ENCODE measurements around the gene POLR3E. TPM values are rescaled to one million over a fixed set of nuclear protein-coding genes. Genes with fewer than 3 reads are reported as not detected.

POLR3E gene
- total and polyA plus RNA-seq, 2 donors (not counting 1 experiment from before 2014, with no cell fraction given) = 97.1 to 98.4 TPM

GRCh38 chr16:22352140-22352539 is 54.9 kb downstream of the POLR3E start:
- H3K79me2 ChIP-seq (ENCODE audit: control insufficient read depth, insufficient read depth, low read length) = no peaks in the 10 kb centered on the region
- intact Hi-C loops (cut with micrococcal nuclease) = no loop called here
- no peaks in the 10 kb centered on the region for H4K20me1 ChIP-seq (ENCODE audit: control insufficient read depth, insufficient read depth, low read length, poor library complexity, severe bottlenecking)
- WGBS (ENCODE audit: insufficient coverage) = 100% methylated on average over 3 of the region's 6 CpGs
- DNase-seq = no peak
- TF ChIP-seq, protein P1, sequence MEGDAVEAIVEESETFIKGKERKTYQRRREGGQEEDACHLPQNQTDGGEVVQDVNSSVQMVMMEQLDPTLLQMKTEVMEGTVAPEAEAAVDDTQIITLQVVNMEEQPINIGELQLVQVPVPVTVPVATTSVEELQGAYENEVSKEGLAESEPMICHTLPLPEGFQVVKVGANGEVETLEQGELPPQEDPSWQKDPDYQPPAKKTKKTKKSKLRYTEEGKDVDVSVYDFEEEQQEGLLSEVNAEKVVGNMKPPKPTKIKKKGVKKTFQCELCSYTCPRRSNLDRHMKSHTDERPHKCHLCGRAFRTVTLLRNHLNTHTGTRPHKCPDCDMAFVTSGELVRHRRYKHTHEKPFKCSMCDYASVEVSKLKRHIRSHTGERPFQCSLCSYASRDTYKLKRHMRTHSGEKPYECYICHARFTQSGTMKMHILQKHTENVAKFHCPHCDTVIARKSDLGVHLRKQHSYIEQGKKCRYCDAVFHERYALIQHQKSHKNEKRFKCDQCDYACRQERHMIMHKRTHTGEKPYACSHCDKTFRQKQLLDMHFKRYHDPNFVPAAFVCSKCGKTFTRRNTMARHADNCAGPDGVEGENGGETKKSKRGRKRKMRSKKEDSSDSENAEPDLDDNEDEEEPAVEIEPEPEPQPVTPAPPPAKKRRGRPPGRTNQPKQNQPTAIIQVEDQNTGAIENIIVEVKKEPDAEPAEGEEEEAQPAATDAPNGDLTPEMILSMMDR (IDR thresholded peaks at IDR 0.05) = no peak
- no peak for TF ChIP-seq EZH2 (IDR thresholded peaks at IDR 0.05; ENCODE audit: borderline replicate concordance, insufficient read depth, low read depth, low read length, poor library complexity, severe bottlenecking)
- POLR2A ChIA-PET = no interaction called here
- H3K27ac ChIP-seq (ENCODE audit: low read length in 2 of 2) = no peak overlapping the region
- no peak for ATAC-seq (ENCODE audit: low read depth)
- no peaks in the 10 kb centered on the region for H3K27me3 ChIP-seq (replicated peaks in 1 of 4; ENCODE audit: control extremely low read depth in 1 of 4, control insufficient read depth in 3 of 4, insufficient read depth in 4 of 4, low read length in 3 of 4)
- Mint-ChIP-seq H3K4me1 (peaks cover 17% of the 10 kb centered on the region), H3K27me3 (no peaks in the 10 kb centered on the region), H3K4me3 (no peak overlapping the region), H3K27ac (no peak overlapping the region), H3K9me3 (ENCODE audit: insufficient read depth) (no peaks in the 10 kb centered on the region)
- H3K4me3 ChIP-seq (ENCODE audit: control extremely low read depth in 1 of 5, extremely low read depth in 1 of 5, insufficient read depth in 1 of 5, low read depth in 2 of 5, low read length in 4 of 5) = no peak overlapping the region
- peaks cover 0 to 12% of the 10 kb centered on the region in 2 experiments for H3K36me3 ChIP-seq (replicated peaks in 1 of 2; ENCODE audit: control extremely low read depth in 1 of 2, control insufficient read depth in 1 of 2, extremely low read depth in 1 of 2, insufficient read depth in 2 of 2, low read length in 1 of 2)
- no peak overlapping the region for H3K4me2 ChIP-seq (replicated peaks; ENCODE audit: low read depth, low read length, poor library complexity, severe bottlenecking)
- H2AFZ ChIP-seq (ENCODE audit: insufficient read depth, low read depth, low read length, poor library complexity, severe bottlenecking) = no peak overlapping the region
- no peak overlapping the region for H3K9ac ChIP-seq (ENCODE audit: low read length)
- H3K4me1 ChIP-seq (ENCODE audit: control insufficient read depth in 2 of 2, insufficient read depth in 2 of 2, low read length in 2 of 2) = peaks cover 2 to 14% of the 10 kb centered on the region in 2 donors
- CTCF ChIA-PET = no interaction called here
- H3K9me3 ChIP-seq (ENCODE audit: control extremely low read depth in 1 of 3, control insufficient read depth in 2 of 3, insufficient read depth in 1 of 3, low read length in 2 of 3) = no peaks in the 10 kb centered on the region

GRCh38 chr16:22352723-22353122 is 55.5 kb downstream of the POLR3E start:
- Histone ChIP-seq H4K20me1 (ENCODE audit: control insufficient read depth, insufficient read depth, low read length, poor library complexity, severe bottlenecking) (no peaks in the 10 kb centered on the region), H3K9me3 (ENCODE audit: control extremely low read depth in 1 of 3, control insufficient read depth in 2 of 3, insufficient read depth in 1 of 3, low read length in 2 of 3) (no peaks in the 10 kb centered on the region), H3K27ac (ENCODE audit: low read length in 2 of 2) (no peak overlapping the region), H3K4me3 (ENCODE audit: control extremely low read depth in 1 of 5, extremely low read depth in 1 of 5, insufficient read depth in 1 of 5, low read depth in 2 of 5, low read length in 4 of 5) (no peak overlapping the region), H3K4me2 (replicated peaks; ENCODE audit: low read depth, low read length, poor library complexity, severe bottlenecking) (no peak overlapping the region), H3K9ac (ENCODE audit: low read length) (no peak overlapping the region), H3K27me3 (replicated peaks in 1 of 4; ENCODE audit: control extremely low read depth in 1 of 4, control insufficient read depth in 3 of 4, insufficient read depth in 4 of 4, low read length in 3 of 4) (no peaks in the 10 kb centered on the region), H3K36me3 (replicated peaks in 1 of 2; ENCODE audit: control extremely low read depth in 1 of 2, control insufficient read depth in 1 of 2, extremely low read depth in 1 of 2, insufficient read depth in 2 of 2, low read length in 1 of 2) (peaks cover 0 to 12% of the 10 kb centered on the region in 2 experiments), H3K79me2 (ENCODE audit: control insufficient read depth, insufficient read depth, low read length) (no peaks in the 10 kb centered on the region), H2AFZ (ENCODE audit: insufficient read depth, low read depth, low read length, poor library complexity, severe bottlenecking) (no peak overlapping the region), H3K4me1 (ENCODE audit: control insufficient read depth in 2 of 2, insufficient read depth in 2 of 2, low read length in 2 of 2) (peaks cover 8 to 19% of the 10 kb centered on the region in 2 donors)
- Mint-ChIP-seq H3K9me3 (ENCODE audit: insufficient read depth) (no peaks in the 10 kb centered on the region), H3K4me3 (no peak overlapping the region), H3K4me1 (peaks cover 23% of the 10 kb centered on the region), H3K27me3 (no peaks in the 10 kb centered on the region), H3K27ac (no peak overlapping the region)
- WGBS (ENCODE audit: insufficient coverage) = no CpG with 5 or more reads among the region's 5 CpGs
- ATAC-seq (ENCODE audit: low read depth) = no peak
- CTCF ChIA-PET = interaction anchor here (0.6 kb wide), 1 partner anchor 156 kb away, joined by 4 read pairs; no protein-coding TSS in a partner anchor
- intact Hi-C loops (cut with micrococcal nuclease) = no loop called here
- POLR2A ChIA-PET = no interaction called here
- no peak for DNase-seq
- TF ChIP-seq, protein P1 (IDR thresholded peaks at IDR 0.05) = no peak
- no peak for TF ChIP-seq EZH2 (IDR thresholded peaks at IDR 0.05; ENCODE audit: borderline replicate concordance, insufficient read depth, low read depth, low read length, poor library complexity, severe bottlenecking)

Data from B cell (primary cell).